Prostate gland (tissue), 2 donors: ENCODE data around the gene PARG. TPM values are rescaled to one million over a fixed set of nuclear protein-coding genes. Genes with fewer than 3 reads are reported as not detected.

ENCODE experiments used
- DNase-seq: peaks from one replicate; pipeline ENCODE4 v3.0.0-alpha.2; 2019; ENCODE audit warnings: low spot score
- H3K27ac ChIP-seq, 2 donors: fragments of 200-600 bp; sonication (generic); 2 replicates each; pipeline ENCODE4 v1.5.1; 2017 to 2019
- H3K27me3 ChIP-seq: fragments of 200-600 bp; sonication (generic); replicated peaks from 2 replicates; pipeline ENCODE4 v1.5.1; 2019; ENCODE audit not compliant: insufficient read depth
- H3K36me3 ChIP-seq, 2 donors: fragments of 200-600 bp; sonication (generic); 1 replicate in 1 of 2; 2 replicates in 1 of 2; pipeline versions ENCODE4 v1.5.1 to v1.8.1; 2017 to 2019
- H3K4me1 ChIP-seq: fragments of 200-600 bp; sonication (generic); replicated peaks from 2 replicates; pipeline ENCODE4 v1.5.1; 2019
- H3K4me3 ChIP-seq, 2 donors: fragments of 200-600 bp; sonication (generic); 2 replicates each; pipeline ENCODE4 v1.5.1; 2017 to 2019
- H3K9me3 ChIP-seq: fragments of 200-600 bp; sonication (generic); 2 replicates; pipeline ENCODE4 v1.5.1; 2017
- POLR2A ChIP-seq: fragments of 450-650 bp; IDR thresholded peaks from one replicate; pipeline ENCODE4 v1.6.1; 2016; ENCODE audit warnings: antibody characterized with exemption, mild to moderate bottlenecking
- POLR2AphosphoS5 ChIP-seq: sonication (generic); formaldehyde crosslinking; IDR thresholded peaks from one replicate; pipeline ENCODE4 v1.6.1; 2017; ENCODE audit warnings: antibody characterized with exemption
- whole genome bisulfite sequencing: methylation state at CpG from one replicate; pipeline ENCODE4 v1.1.5; 2018; 5-methylcytosine and 5-hydroxymethylcytosine counted together
- intact Hi-C: fragments of 100-400 bp; cut with DNase I; formaldehyde crosslinking; loops from one replicate; pipeline ENCODE4 v1.14.2; 2022
- total RNA-seq, 2 donors: library from RNA; depleted of rRNA; stranded (reverse); fragments of >200 nt; gene quantifications; one replicate each; pipeline ENCODE4 v1.1.0, GENCODE V29; 2016
- TF ChIP-seq, protein P1 (sequence below), 4 experiments: fragments of 200-600 bp in 2 of 4; fragments of 450-650 bp in 2 of 4; sonication (generic) in 2 of 4; IDR thresholded peaks; 1 replicate in 3 of 4; 2 replicates in 1 of 4; pipeline ENCODE4 v1.5.1; 2016 to 2019; ENCODE audit warnings: antibody characterized with exemption in 4 of 4, mild to moderate bottlenecking in 2 of 4, moderate library complexity in 2 of 4

PARG gene
- total RNA-seq, 2 donors from 2014 or later: 19.4 to 37.4 TPM

DNA sequence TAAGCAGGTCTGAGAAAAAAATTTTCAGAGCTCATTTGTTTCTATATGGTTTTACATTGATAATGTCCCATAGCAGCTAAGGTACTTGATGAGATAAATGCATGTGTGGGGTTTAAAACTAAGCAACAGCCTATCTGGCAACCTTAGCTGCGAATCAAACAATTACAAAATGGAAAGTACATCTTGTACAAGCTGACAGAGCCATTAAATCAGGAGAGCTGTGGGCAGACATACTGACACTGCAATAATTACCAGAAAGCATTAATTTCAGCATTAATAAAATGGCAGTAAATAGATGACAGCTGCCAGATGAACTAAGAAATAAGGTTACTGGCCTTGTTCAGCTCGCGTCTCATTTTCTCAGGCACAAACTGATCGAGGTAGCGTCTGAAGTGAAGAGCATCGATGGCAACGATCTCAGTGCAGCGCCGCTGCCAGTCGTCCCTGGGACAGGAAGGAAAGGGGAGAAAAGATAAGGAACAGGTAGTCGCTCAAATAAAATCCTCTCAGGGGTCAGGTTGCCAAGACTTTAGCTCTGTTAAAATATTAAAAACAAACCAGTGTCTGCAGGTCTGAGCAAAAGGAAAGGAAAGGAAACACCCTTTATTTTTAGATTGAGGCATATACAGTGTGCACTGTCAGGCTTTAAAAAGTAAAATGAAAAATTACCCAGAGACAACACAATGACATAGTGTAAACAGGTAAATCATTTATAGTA is 100.1 kb downstream of the PARG start:
- Histone ChIP-seq H3K4me1 (no peaks in the 10 kb centered on the region), H3K27me3 (no peaks in the 10 kb centered on the region), H3K4me3 (no peak overlapping the region), H3K36me3 (no peaks in the 10 kb centered on the region), H3K9me3 (no peaks in the 10 kb centered on the region), H3K27ac (no peak overlapping the region)
- no peak for DNase-seq
- 39% methylated on average over 11 of the region's 11 CpGs for WGBS
- TF ChIP-seq POLR2AphosphoS5 (no peak), POLR2A (no peak)
- TF ChIP-seq, protein P1, sequence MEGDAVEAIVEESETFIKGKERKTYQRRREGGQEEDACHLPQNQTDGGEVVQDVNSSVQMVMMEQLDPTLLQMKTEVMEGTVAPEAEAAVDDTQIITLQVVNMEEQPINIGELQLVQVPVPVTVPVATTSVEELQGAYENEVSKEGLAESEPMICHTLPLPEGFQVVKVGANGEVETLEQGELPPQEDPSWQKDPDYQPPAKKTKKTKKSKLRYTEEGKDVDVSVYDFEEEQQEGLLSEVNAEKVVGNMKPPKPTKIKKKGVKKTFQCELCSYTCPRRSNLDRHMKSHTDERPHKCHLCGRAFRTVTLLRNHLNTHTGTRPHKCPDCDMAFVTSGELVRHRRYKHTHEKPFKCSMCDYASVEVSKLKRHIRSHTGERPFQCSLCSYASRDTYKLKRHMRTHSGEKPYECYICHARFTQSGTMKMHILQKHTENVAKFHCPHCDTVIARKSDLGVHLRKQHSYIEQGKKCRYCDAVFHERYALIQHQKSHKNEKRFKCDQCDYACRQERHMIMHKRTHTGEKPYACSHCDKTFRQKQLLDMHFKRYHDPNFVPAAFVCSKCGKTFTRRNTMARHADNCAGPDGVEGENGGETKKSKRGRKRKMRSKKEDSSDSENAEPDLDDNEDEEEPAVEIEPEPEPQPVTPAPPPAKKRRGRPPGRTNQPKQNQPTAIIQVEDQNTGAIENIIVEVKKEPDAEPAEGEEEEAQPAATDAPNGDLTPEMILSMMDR (IDR thresholded peaks at IDR 0.05): no peak
- intact Hi-C loops: no loop called here

DNA sequence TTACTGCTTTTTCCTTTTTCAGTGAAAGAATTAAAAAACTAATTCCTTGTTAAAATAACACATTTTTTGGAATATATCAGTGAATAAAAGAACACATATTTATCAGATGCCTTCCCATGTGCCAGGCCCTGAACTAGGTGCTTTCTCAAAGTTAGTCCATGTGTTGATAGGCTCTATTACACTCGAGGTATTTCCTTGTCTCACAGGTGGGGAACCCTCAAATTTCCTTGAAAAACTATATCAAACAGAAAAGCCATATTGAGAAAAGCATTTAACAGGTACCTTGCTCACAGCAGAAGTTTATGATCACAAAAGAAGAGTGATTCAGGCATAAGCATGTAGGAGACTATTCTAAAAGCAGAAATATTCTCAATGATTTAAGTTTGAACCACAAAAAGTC is 104.1 kb downstream of the PARG start:
- Histone ChIP-seq H3K4me3 (no peak overlapping the region), H3K27ac (no peak overlapping the region), H3K9me3 (no peaks in the 10 kb centered on the region), H3K36me3 (no peaks in the 10 kb centered on the region), H3K4me1 (no peaks in the 10 kb centered on the region), H3K27me3 (no peaks in the 10 kb centered on the region)
- WGBS: 72% methylated on average over 1 of the region's 1 CpG
- TF ChIP-seq, protein P1 (IDR thresholded peaks at IDR 0.05): no peak
- TF ChIP-seq POLR2A: no peak
- TF ChIP-seq POLR2AphosphoS5: no peak
- intact Hi-C loops: no loop called here
- no peak for DNase-seq

DNA sequence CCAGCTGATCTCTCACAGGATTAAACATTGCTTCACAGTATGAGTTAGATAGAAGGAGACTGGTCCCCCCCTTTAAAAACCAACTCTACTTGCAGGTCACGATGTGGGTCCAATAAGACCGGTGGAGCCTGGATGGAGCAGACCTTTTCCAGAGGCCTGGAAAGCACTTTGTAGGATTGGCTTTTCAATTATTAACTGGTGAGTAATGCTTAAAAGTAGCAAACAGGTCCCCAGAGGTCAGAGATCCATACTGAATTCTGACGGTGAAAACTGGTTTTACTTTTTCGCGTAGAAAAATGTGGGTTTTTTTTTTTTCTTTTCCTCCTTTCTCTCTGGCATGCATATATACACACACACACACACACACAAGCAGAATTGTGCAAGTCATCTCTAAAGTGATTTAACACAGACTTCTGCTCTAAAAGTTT is 104.8 kb downstream of the PARG start:
- 62% methylated on average over 5 of the region's 5 CpGs for WGBS
- H3K27ac ChIP-seq: no peak overlapping the region
- H3K36me3 ChIP-seq: no peaks in the 10 kb centered on the region
- H3K4me3 ChIP-seq: no peak overlapping the region
- no peaks in the 10 kb centered on the region for H3K9me3 ChIP-seq
- H3K4me1 ChIP-seq: no peaks in the 10 kb centered on the region
- TF ChIP-seq, protein P1 (IDR thresholded peaks at IDR 0.05): no peak
- TF ChIP-seq POLR2A (no peak), POLR2AphosphoS5 (no peak)
- DNase-seq: no peak
- no peaks in the 10 kb centered on the region for H3K27me3 ChIP-seq
- intact Hi-C loops: no loop called here

DNA sequence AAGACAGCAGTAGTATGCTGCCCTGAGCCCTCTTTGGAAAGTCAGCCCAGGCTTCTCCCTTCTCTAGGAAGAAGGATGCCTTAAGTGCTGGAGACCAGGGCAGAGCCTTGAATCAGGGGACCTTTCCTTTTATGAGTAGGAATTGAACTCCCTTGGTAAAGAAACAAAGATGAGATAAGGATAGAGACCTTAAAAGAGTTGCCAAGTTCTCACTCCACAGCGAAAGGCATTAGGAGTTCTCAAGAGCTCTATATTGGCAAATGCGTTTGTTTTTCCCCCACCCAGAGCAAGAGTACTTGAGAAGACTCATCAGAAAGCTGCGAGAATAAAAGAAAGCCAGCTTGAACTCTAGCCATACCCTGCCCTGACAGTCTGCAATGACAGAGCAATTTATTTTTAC is 106.9 kb downstream of the PARG start:
- WGBS: 48% methylated on average over 3 of the region's 3 CpGs
- Histone ChIP-seq H3K4me1 (no peaks in the 10 kb centered on the region), H3K27ac (no peak overlapping the region), H3K9me3 (no peaks in the 10 kb centered on the region), H3K4me3 (no peak overlapping the region), H3K27me3 (no peaks in the 10 kb centered on the region), H3K36me3 (no peaks in the 10 kb centered on the region)
- intact Hi-C loops: no loop called here
- TF ChIP-seq POLR2AphosphoS5 (no peak), POLR2A (no peak)
- TF ChIP-seq, protein P1 (IDR thresholded peaks at IDR 0.05): no peak
- DNase-seq: no peak

DNA sequence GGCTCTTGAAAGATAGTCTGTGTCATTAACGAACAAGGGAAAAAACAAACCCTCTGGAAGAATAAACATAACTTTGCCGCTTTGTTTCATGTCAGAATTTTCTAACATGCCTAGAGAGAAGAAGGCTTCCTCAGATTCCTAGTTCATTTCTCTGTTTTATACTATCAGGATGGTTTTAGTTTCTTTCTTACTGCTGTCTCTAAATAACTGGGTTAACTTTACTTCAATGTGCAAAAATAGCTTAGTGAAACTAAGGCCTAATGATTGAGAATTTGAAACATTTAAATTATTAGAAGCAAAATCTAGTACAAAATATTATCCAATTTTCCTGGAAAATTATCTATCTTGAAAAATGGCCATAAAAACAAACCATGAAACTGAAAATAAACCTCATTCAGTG is 107.6 kb downstream of the PARG start:
- DNase-seq: no peak
- no peak overlapping the region for H3K27ac ChIP-seq
- intact Hi-C loops: no loop called here
- H3K9me3 ChIP-seq: no peaks in the 10 kb centered on the region
- H3K4me1 ChIP-seq: no peaks in the 10 kb centered on the region
- H3K27me3 ChIP-seq: no peaks in the 10 kb centered on the region
- H3K36me3 ChIP-seq: no peaks in the 10 kb centered on the region
- TF ChIP-seq POLR2AphosphoS5 (no peak), POLR2A (no peak)
- TF ChIP-seq, protein P1 (IDR thresholded peaks at IDR 0.05): no peak
- WGBS: 78% methylated on average over 2 of the region's 2 CpGs
- no peak overlapping the region for H3K4me3 ChIP-seq
